K562 (cell line): ENCODE measurements around the gene GGCT. TPM values are rescaled to one million over a fixed set of nuclear protein-coding genes. Genes with fewer than 3 reads are reported as not detected.

Experiments
- ARID1B ChIP-seq: fragments of 450-650 bp; IDR thresholded peaks from 2 replicates; pipeline ENCODE4 v1.6.1; 2016; ENCODE audit warnings: antibody characterized with exemption, mild to moderate bottlenecking, inconsistent platforms
- BRCA1 ChIP-seq, 2 experiments: fragments of 450-650 bp in 1 of 2; sonication (generic) in 1 of 2; formaldehyde crosslinking in 1 of 2; IDR thresholded peaks; 2 replicates each; pipeline versions ENCODE4 v1.5.0 to v1.6.1; 2017 to 2020; ENCODE audit warnings: mild to moderate bottlenecking in 1 of 2, missing genetic modification reagents in 1 of 2
- C11orf30 ChIP-seq: fragments of 450-650 bp; IDR thresholded peaks from 2 replicates; pipeline ENCODE4 v1.6.1; 2016; ENCODE audit warnings: low read depth, mild to moderate bottlenecking
- DPF2 ChIP-seq: fragments of 450-650 bp; IDR thresholded peaks from 2 replicates; pipeline ENCODE4 v1.6.1; 2016
- FOSL1 ChIP-seq: fragments of 200-800 bp; sonication (Bioruptor generic); conservative IDR thresholded peaks from 2 replicates; pipeline ENCODE4 v1.6.1; 2016; ENCODE audit warnings: missing genetic modification characterization, missing compliant biosample characterization
- JUND ChIP-seq, 2 experiments: IDR thresholded peaks; 2 replicates in 1 of 2; 3 replicates in 1 of 2; pipeline ENCODE4 v1.6.1; 2011; ENCODE audit warnings: borderline replicate concordance in 2 of 2, low read depth in 2 of 2, low read length in 2 of 2, improper control_type of control experiment in 1 of 2, missing biosample characterization in 1 of 2, missing genetic modification characterization in 1 of 2, missing genetic modification reagents in 1 of 2
- LCOR ChIP-seq: sonication (generic); formaldehyde crosslinking; IDR thresholded peaks from 2 replicates; pipeline ENCODE4 v1.8.0; 2022; ENCODE audit warnings: mild to moderate bottlenecking, missing genetic modification reagents
- NR1H2 ChIP-seq: sonication (generic); formaldehyde crosslinking; IDR thresholded peaks from 2 replicates; pipeline ENCODE4 v1.4.0; 2020; ENCODE audit warnings: mild to moderate bottlenecking, missing genetic modification reagents
- ZFP1 ChIP-seq: fragments of 450-650 bp; formaldehyde crosslinking; IDR thresholded peaks from 2 replicates; pipeline ENCODE4 v1.4.0; 2020; ENCODE audit warnings: mild to moderate bottlenecking, mixed read lengths
- ZFPM2 ChIP-seq: fragments of 250-450 bp; sonication (Bioruptor Pico); IDR thresholded peaks from 2 replicates; pipeline ENCODE4 v1.5.1; 2022; ENCODE audit warnings: mild to moderate bottlenecking
- ZNF23 ChIP-seq: fragments of 250-450 bp; sonication (Bioruptor Pico); IDR thresholded peaks from 2 replicates; pipeline ENCODE4 v1.4.0; 2020; ENCODE audit warnings: mild to moderate bottlenecking
- ZNF436 ChIP-seq: fragments of 250-450, 450-650 bp; sonication (Bioruptor Pico); formaldehyde crosslinking; IDR thresholded peaks from 2 replicates; pipeline ENCODE4 v1.7.0; 2020; ENCODE audit warnings: mild to moderate bottlenecking
- polyA plus RNA-seq, 8 experiments: library from polyadenylated mRNA; depleted of rRNA in 4 of 8; stranded (reverse) in 5 of 8; unstranded in 3 of 8; fragments of >200 nt; fragmentation: Nextera tagmentation in 2 of 8; fragmentation: Illumina TruSeq in 1 of 8; extraction: Ambion mirVana in 2 of 8; extraction: Trizol in 1 of 8; gene quantifications; 2 replicates each; pipeline versions ENCODE4 v1.2.1 to v1.2.3, GENCODE V29; 2011 to 2014; ENCODE audit warnings: inconsistent platforms in 1 of 8, missing spikeins in 1 of 8
- total RNA-seq, 7 experiments: library from RNA; depleted of rRNA in 6 of 7; stranded (reverse); fragments of >200 nt in 6 of 7; fragmentation: Illumina TruSeq in 2 of 7; extraction: Trizol in 2 of 7; gene quantifications; 2 replicates each; pipeline versions ENCODE4 v1.2.1 to v1.2.3, GENCODE V29; 2011 to 2021; ENCODE audit warnings: low replicate concordance in 1 of 7
- TF ChIP-seq, protein P1 (sequence below): fragments of 200-800 bp; sonication (Bioruptor generic); IDR thresholded peaks from 2 replicates; pipeline ENCODE4 v1.6.1; 2016; ENCODE audit warnings: missing genetic modification characterization, missing compliant biosample characterization
- TF ChIP-seq, protein P2 (sequence below), 2 experiments: IDR thresholded peaks; 2 replicates each; pipeline ENCODE4 v1.6.1; 2011; ENCODE audit warnings: borderline replicate concordance in 1 of 2, control low read depth in 1 of 2, low read depth in 1 of 2, low read length in 1 of 2, mild to moderate bottlenecking in 1 of 2, mixed read lengths in 1 of 2, moderate library complexity in 1 of 2; ENCODE audit not compliant: insufficient read depth in 1 of 2, insufficient read length in 1 of 2, poor library complexity in 1 of 2, severe bottlenecking in 1 of 2; ENCODE audit errors: extremely low read depth in 1 of 2
- TF ChIP-seq, protein P3 (sequence below): IDR thresholded peaks from 2 replicates; pipeline ENCODE4 v1.6.1; 2011; ENCODE audit not compliant: insufficient read length; ENCODE audit errors: extremely low read depth
- TF ChIP-seq, protein P4 (sequence below), 2 experiments: fragments of 450-650 bp in 1 of 2; sonication (generic) in 1 of 2; formaldehyde crosslinking in 1 of 2; IDR thresholded peaks in 1 of 2; conservative IDR thresholded peaks in 1 of 2; 2 replicates each; pipeline versions ENCODE4 v1.6.1 to v1.8.1; 2016 to 2023; ENCODE audit warnings: mild to moderate bottlenecking in 2 of 2, moderate library complexity in 2 of 2, inconsistent platforms in 1 of 2, missing genetic modification reagents in 1 of 2

The GGCT gene
- total and polyA plus RNA-seq, 9 of the 15 experiments (the other 6 are each of a cell fraction or from before 2014, with no cell fraction given), result 79.0 to 349 (median 136) TPM

DNA sequence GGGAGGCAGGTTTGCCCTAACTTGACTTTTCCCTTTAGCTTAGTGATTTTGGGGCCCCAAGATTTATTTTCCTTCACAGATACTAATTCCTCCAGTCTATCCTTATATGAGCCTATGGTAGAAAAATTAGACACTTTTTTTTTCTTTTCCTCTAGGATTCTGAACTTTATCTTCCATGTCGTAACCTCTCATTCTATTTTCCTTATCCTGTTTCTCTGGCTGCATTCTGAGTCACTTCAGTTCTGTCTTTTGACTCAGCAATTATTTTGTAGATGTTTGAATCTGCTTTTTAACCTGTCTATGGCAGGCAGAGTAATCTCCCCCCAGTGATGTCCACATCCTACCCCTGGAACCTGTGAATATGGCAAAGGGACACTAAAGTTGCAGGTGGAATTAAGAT is 19.0 kb downstream of the GGCT start (continued):
- TF ChIP-seq, protein P1, sequence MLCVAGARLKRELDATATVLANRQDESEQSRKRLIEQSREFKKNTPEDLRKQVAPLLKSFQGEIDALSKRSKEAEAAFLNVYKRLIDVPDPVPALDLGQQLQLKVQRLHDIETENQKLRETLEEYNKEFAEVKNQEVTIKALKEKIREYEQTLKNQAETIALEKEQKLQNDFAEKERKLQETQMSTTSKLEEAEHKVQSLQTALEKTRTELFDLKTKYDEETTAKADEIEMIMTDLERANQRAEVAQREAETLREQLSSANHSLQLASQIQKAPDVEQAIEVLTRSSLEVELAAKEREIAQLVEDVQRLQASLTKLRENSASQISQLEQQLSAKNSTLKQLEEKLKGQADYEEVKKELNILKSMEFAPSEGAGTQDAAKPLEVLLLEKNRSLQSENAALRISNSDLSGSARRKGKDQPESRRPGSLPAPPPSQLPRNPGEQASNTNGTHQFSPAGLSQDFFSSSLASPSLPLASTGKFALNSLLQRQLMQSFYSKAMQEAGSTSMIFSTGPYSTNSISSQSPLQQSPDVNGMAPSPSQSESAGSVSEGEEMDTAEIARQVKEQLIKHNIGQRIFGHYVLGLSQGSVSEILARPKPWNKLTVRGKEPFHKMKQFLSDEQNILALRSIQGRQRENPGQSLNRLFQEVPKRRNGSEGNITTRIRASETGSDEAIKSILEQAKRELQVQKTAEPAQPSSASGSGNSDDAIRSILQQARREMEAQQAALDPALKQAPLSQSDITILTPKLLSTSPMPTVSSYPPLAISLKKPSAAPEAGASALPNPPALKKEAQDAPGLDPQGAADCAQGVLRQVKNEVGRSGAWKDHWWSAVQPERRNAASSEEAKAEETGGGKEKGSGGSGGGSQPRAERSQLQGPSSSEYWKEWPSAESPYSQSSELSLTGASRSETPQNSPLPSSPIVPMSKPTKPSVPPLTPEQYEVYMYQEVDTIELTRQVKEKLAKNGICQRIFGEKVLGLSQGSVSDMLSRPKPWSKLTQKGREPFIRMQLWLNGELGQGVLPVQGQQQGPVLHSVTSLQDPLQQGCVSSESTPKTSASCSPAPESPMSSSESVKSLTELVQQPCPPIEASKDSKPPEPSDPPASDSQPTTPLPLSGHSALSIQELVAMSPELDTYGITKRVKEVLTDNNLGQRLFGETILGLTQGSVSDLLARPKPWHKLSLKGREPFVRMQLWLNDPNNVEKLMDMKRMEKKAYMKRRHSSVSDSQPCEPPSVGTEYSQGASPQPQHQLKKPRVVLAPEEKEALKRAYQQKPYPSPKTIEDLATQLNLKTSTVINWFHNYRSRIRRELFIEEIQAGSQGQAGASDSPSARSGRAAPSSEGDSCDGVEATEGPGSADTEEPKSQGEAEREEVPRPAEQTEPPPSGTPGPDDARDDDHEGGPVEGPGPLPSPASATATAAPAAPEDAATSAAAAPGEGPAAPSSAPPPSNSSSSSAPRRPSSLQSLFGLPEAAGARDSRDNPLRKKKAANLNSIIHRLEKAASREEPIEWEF (CRISPR knock-in tag), result no peak
- TF ChIP-seq ARID1B, result peak; percentile 71
- no peak for TF ChIP-seq ZNF436 (CRISPR knock-in tag)
- no peak for TF ChIP-seq ZNF23
- no peak for TF ChIP-seq BRCA1 (IDR thresholded peaks at IDR 0.05)
- TF ChIP-seq BRCA1 (CRISPR knock-in tag; IDR thresholded peaks at IDR 0.05), result no peak
- TF ChIP-seq DPF2, result peak; percentile 69
- TF ChIP-seq ZFPM2, result no peak
- no peak for TF ChIP-seq NR1H2
- TF ChIP-seq JUND (IDR thresholded peaks at IDR 0.05; ENCODE audit: borderline replicate concordance, low read depth, low read length), result 0 out of 2 replicates have a peak, but pooled peaks have one; percentile 48
- TF ChIP-seq JUND (tag; IDR thresholded peaks at IDR 0.05; ENCODE audit: borderline replicate concordance, low read depth, low read length), result no peak
- TF ChIP-seq, protein P2, sequence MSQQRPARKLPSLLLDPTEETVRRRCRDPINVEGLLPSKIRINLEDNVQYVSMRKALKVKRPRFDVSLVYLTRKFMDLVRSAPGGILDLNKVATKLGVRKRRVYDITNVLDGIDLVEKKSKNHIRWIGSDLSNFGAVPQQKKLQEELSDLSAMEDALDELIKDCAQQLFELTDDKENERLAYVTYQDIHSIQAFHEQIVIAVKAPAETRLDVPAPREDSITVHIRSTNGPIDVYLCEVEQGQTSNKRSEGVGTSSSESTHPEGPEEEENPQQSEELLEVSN (IDR thresholded peaks at IDR 0.05; ENCODE audit: borderline replicate concordance in 1 of 2, extremely low read depth in 1 of 2, insufficient read depth in 1 of 2, insufficient read length in 1 of 2, low read depth in 1 of 2, low read length in 1 of 2, poor library complexity in 1 of 2, severe bottlenecking in 1 of 2), result no peak
- TF ChIP-seq, protein P3, sequence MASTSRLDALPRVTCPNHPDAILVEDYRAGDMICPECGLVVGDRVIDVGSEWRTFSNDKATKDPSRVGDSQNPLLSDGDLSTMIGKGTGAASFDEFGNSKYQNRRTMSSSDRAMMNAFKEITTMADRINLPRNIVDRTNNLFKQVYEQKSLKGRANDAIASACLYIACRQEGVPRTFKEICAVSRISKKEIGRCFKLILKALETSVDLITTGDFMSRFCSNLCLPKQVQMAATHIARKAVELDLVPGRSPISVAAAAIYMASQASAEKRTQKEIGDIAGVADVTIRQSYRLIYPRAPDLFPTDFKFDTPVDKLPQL, result no peak
- TF ChIP-seq FOSL1 (tag), result peak; percentile 79
- TF ChIP-seq ZFP1 (CRISPR knock-in tag), result no peak
- TF ChIP-seq, protein P4, sequence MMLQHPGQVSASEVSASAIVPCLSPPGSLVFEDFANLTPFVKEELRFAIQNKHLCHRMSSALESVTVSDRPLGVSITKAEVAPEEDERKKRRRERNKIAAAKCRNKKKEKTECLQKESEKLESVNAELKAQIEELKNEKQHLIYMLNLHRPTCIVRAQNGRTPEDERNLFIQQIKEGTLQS (IDR thresholded peaks at IDR 0.05), result peak; percentile 52
- TF ChIP-seq, protein P4 (CRISPR knock-in tag; conservative IDR thresholded peaks at IDR 0.05), result no peak
- TF ChIP-seq C11orf30, result peak; percentile 86
- TF ChIP-seq LCOR, result no peak
